IPS DF 6.9 (cell line): ENCODE measurements around the gene BCAN.
"Not testable (repeated sequence)": the region's sequence is repeated elsewhere in the genome, so short reads cannot be mapped to it uniquely, and the experiment has no call there.

Experiments
- DNase-seq: peaks from one replicate; pipeline ENCODE4 v3.0.0-alpha.2; 2013; ENCODE audit warnings: low read depth, low spot score
- H3K27ac ChIP-seq: one replicate; pipeline ENCODE4 v1.5.1; 2013; ENCODE audit warnings: low read length, control low read depth
- H3K27me3 ChIP-seq: 2 replicates; pipeline ENCODE4 v1.6.1; 2013; ENCODE audit warnings: mild to moderate bottlenecking, low read length; ENCODE audit not compliant: control insufficient read depth, insufficient read depth
- H3K36me3 ChIP-seq: 2 replicates; pipeline ENCODE4 v1.6.1; 2013; ENCODE audit warnings: low read length; ENCODE audit not compliant: control insufficient read depth, insufficient read depth
- H3K4me1 ChIP-seq: 2 replicates; pipeline ENCODE4 v1.6.1; 2013; ENCODE audit warnings: low read length; ENCODE audit not compliant: control insufficient read depth, insufficient read depth
- H3K4me3 ChIP-seq: 2 replicates; pipeline ENCODE4 v1.5.1; 2013; ENCODE audit warnings: mild to moderate bottlenecking, low read length
- H3K9me3 ChIP-seq: 2 replicates; pipeline ENCODE4 v1.6.1; 2013; ENCODE audit warnings: low read length, inconsistent platforms; ENCODE audit not compliant: control insufficient read depth, insufficient read depth
- WGBS: extraction: QIAGEN DNeasy Blood & Tissue Kit; methylation state at CpG from one replicate; pipeline ENCODE4 v1.1.7; 2013; ENCODE audit warnings: mixed read lengths, missing lambda C conversion rate; ENCODE audit not compliant: insufficient read length, insufficient coverage; 5-methylcytosine and 5-hydroxymethylcytosine counted together

BCAN gene

DNA sequence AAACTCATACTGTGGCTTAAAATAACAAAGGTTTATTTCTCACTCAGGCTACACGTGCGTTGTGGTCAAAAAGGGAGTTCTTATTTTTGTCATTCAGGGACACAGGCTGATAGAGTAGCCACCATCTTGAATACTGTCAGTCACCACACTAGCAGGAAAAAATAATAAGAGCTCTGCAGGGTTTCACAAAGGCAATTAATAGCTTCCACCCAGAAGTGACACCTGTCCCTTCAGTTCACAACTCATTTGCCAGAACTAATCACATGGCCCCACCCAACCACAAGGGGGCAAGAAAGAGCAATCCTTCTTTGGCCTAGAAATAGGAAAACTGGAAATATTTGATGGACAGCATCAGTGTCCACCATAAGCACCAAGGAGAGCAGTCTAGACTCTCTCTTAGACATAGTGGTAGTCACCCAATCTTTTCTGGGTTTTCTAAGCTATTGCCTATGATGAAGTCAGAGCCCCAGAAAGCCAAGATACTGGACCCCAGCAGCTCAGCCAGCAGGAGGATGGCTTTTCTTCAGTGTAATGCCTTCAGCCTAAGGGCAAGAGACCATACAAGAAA lies 14.5 kb upstream of the BCAN start:
- no peak for DNase-seq
- Histone ChIP-seq H3K27ac (no peak overlapping the region), H3K36me3 (no peaks in the 10 kb centered on the region), H3K4me1 (peaks cover 8% of the 10 kb centered on the region), H3K4me3 (no peak overlapping the region), H3K27me3 (peaks cover 27% of the 10 kb centered on the region), H3K9me3 (no peaks in the 10 kb centered on the region)
- WGBS, result no CpG with 5 or more reads among the region's 2 CpGs

DNA sequence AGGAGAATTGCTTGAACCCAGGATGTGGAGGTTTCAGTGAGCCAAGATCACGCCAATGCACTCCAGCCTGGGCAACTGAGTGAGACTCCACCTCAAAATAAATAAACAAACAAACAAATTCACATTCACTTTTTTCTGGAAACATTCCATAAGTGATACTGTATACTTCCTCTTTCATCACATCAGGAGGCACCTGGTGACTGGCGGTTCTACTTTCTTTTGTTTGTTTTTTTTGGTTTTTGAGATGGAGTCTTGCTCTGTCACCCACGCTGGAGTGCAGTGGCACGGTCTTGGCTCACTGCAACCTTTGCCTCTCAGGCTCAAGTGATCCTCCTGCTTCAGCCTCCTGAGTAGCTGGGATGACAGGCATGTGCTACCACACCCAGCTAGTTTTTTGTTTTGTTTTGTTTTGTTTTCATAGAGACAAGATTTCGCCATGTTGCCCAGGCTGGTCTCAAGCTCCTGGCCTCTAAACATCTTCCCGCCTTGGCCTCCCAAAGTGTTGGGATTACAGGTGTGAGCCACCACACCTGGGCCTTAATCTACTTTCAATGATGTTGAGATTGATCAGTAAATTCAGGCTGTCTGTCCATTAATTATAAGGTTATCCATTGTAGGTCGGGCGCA lies 12.0 kb upstream of the BCAN start:
- DNase-seq, result no peak
- H3K9me3 ChIP-seq, result no peaks in the 10 kb centered on the region
- H3K27me3 ChIP-seq, result peaks cover 8% of the 10 kb centered on the region
- no peak overlapping the region for H3K4me3 ChIP-seq
- H3K4me1 ChIP-seq, result peaks cover 4% of the 10 kb centered on the region
- no peak overlapping the region for H3K27ac ChIP-seq
- H3K36me3 ChIP-seq, result no peaks in the 10 kb centered on the region
- WGBS, result no CpG with 5 or more reads among the region's 8 CpGs

DNA sequence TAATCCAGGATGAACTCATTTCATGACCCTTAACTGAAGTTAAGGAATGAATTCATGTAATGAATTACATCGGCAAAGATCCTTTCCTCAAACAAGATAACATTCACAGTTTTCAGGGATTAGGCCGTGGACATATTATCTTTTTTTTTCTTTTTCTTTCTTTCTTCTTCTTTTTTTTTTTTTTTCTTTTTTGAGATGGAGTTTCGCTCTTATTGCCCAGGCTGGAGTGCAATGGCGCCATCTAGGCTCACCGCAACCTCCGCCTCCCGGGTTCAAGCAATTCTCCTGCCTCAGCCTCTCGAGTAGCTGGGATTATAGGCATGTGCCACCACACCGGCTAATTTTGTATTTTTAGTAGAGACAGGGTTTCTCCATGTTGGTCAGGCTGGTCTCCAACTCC lies 10.8 kb upstream of the BCAN start:
- H3K4me3 ChIP-seq, H3K27ac ChIP-seq, H3K4me1 ChIP-seq, DNase-seq, H3K36me3 ChIP-seq, H3K27me3 ChIP-seq, H3K9me3 ChIP-seq: not testable (repeated sequence)
- no CpG with 5 or more reads among the region's 9 CpGs for WGBS

DNA sequence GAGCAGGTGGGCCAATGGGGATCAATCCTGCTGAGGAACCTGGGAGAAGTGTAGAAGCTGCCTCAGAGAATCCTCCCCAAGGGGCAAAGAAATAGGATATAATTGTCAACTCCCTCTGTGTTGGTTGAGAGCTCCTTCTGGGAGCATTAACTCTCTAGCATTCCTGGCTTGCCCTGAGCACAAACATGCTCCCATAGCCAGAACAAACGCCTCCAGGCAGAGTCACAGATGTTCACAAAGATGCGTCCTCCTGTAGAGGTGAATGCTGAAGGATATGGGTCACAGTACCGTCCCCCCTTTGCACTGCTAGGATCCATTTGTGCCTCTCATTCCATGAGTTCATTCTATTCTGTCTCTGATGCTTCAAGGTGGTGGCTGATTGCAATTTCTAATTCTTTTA lies 9.6 kb upstream of the BCAN start:
- DNase-seq, result no peak
- no peaks in the 10 kb centered on the region for H3K27me3 ChIP-seq
- WGBS, result no CpG with 5 or more reads among the region's 3 CpGs

GRCh38 chr1:156638189-156638985 lies 3.5 kb upstream of the BCAN start:
- Histone ChIP-seq H3K9me3 (no peaks in the 10 kb centered on the region), H3K27me3 (peaks cover 14% of the 10 kb centered on the region; the same call in 1 of the 2 replicates), H3K4me1 (0 out of 2 replicates have a peak, but pooled peaks cover 3% of the 10 kb centered on the region), H3K4me3 (no peak overlapping the region), H3K36me3 (no peaks in the 10 kb centered on the region), H3K27ac (no peak overlapping the region)
- WGBS, result no CpG with 5 or more reads among the region's 8 CpGs
- DNase-seq, result no peak

More for the DNA sequence above, 9.6 kb upstream of the BCAN start:
- Histone ChIP-seq H3K4me3 (no peak overlapping the region), H3K36me3 (no peaks in the 10 kb centered on the region), H3K9me3 (no peaks in the 10 kb centered on the region), H3K27ac (no peak overlapping the region), H3K4me1 (0 out of 2 replicates have a peak, but pooled peaks cover 1% of the 10 kb centered on the region)

GRCh38 chr1:156639601-156640101 lies 2.3 kb upstream of the BCAN start:
- WGBS, result no CpG with 5 or more reads among the region's 6 CpGs
- no peaks in the 10 kb centered on the region for H3K36me3 ChIP-seq
- 0 out of 2 replicates have a peak, but pooled peaks cover 3% of the 10 kb centered on the region for H3K4me1 ChIP-seq
- peaks cover 17% of the 10 kb centered on the region; the same call in 1 of the 2 replicates for H3K27me3 ChIP-seq
- H3K9me3 ChIP-seq, result no peaks in the 10 kb centered on the region
- H3K27ac ChIP-seq, result no peak overlapping the region
- no peak overlapping the region for H3K4me3 ChIP-seq
- DNase-seq, result no peak

DNA sequence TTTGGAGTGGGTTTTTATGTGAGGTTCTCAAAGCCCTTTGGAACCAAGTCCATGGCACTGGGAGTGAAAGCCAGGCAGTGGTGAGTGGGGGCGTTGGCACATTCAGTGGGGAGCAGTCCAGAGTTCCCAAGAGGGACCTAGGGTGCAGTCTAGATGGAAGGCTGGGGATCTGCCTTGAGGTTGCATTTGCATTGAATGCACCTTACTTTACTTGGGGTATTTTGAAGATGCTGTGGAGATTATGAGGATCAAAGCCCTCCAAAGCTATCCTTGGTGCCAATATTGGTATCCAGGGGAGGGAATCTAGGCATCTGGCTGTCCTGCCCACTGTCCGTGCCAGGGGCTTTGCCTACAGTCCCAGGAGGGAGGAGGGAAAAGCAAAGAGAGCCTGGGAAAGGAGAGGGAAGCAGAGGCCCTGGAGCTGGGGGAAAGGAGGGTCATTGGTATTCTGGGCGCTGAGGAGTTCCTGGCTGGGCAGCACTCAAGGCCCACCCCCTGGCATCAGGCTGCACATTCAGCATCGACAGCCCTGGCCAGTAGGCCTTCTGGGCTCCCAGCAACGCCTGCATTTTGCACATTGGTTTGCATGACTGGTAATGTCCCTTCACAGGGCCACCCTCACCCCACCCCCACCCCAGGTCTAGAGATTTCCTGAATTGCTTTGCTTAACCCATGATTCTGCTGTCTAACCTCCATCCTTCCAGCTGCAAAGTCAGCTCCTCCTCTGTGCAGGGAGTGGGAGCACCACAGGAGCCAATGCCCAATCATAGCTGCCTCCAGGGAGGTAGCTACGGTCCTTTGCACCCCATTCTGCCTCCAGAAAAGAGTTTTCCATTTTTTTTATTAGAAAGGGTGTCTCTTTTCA lies 843 bp upstream of the BCAN start:
- Histone ChIP-seq H3K9me3 (no peaks in the 10 kb centered on the region), H3K36me3 (no peaks in the 10 kb centered on the region), H3K27me3 (peaks cover 17% of the 10 kb centered on the region; the same call in 1 of the 2 replicates), H3K4me1 (0 out of 2 replicates have a peak, but pooled peaks cover 3% of the 10 kb centered on the region), H3K4me3 (no peak overlapping the region; the same call in 1 of the 2 replicates), H3K27ac (no peak overlapping the region)
- no peak for DNase-seq
- WGBS, result no CpG with 5 or more reads among the region's 6 CpGs

- no CpG with 5 or more reads among the region's 40 CpGs for WGBS
- Histone ChIP-seq H3K27me3 (peaks cover 17% of the 10 kb centered on the region; the same call in 1 of the 2 replicates), H3K27ac (no peak overlapping the region), H3K36me3 (no peaks in the 10 kb centered on the region), H3K4me1 (0 out of 2 replicates have a peak, but pooled peaks cover 3% of the 10 kb centered on the region), H3K9me3 (no peaks in the 10 kb centered on the region), H3K4me3 (peak overlapping the region; percentile 38; the same call in 1 of the 2 replicates)
- no peak for DNase-seq
Observed at GRCh38 chr1:156642265-156643048, 540 bp downstream of the BCAN start.

- no peak for DNase-seq
- Histone ChIP-seq H3K27ac (no peak overlapping the region), H3K36me3 (no peaks in the 10 kb centered on the region), H3K4me1 (0 out of 2 replicates have a peak, but pooled peaks cover 3% of the 10 kb centered on the region), H3K27me3 (peaks cover 17% of the 10 kb centered on the region; the same call in 1 of the 2 replicates), H3K9me3 (no peaks in the 10 kb centered on the region), H3K4me3 (no peak overlapping the region)
- no CpG with 5 or more reads among the region's 7 CpGs for WGBS
Observed at GRCh38 chr1:156643049-156643777, 1.3 kb downstream of the BCAN start.
